Calu3 (cell line): ENCODE data around the gene GAS7. TPM values are rescaled to one million over a fixed set of nuclear protein-coding genes. Genes with fewer than 3 reads are reported as not detected.

Experiments
- Bru-seq: library from RNA; stranded (reverse); fragments of 400-500 nt; gene quantifications from one replicate; lab custom pipeline; 2021; lab: Mats Ljungman, UMichigan
- BruChase-seq, 2 experiments: library from RNA; stranded (reverse); fragments of 400-500 nt; gene quantifications; one replicate each; lab custom pipeline; 2021; lab: Mats Ljungman, UMichigan
- BruUV-seq: library from RNA; stranded (reverse); fragments of 400-500 nt; replicated peaks from 2 replicates; lab custom pipeline; 2021; lab: Mats Ljungman, UMichigan
- CTCF ChIA-PET: fragments of 300-600 bp; sonication (Branson Sonifier 250); formaldehyde crosslinking; loops from one replicate; lab custom pipeline; 2022; ENCODE audit warnings: antibody characterized with exemption; lab: Charles Lee
- DNase-seq: peaks from one replicate; pipeline ENCODE4 v3.0.0; 2022
- H3K27ac Mint-ChIP-seq: one replicate; pipeline ENCODE4 v1.8.0; 2022; ENCODE audit warnings: mixed read lengths; ENCODE audit not compliant: unreplicated experiment
- H3K27me3 Mint-ChIP-seq: one replicate; pipeline ENCODE4 v1.8.0; 2022; ENCODE audit warnings: mixed read lengths; ENCODE audit not compliant: unreplicated experiment
- H3K36me3 Mint-ChIP-seq: one replicate; pipeline ENCODE4 v1.8.0; 2022; ENCODE audit warnings: mild to moderate bottlenecking, moderate library complexity, mixed read lengths; ENCODE audit not compliant: insufficient read depth, unreplicated experiment
- H3K4me1 Mint-ChIP-seq: one replicate; pipeline ENCODE4 v1.8.0; 2022; ENCODE audit warnings: mild to moderate bottlenecking, low read depth, mixed read lengths; ENCODE audit not compliant: unreplicated experiment
- H3K4me3 Mint-ChIP-seq: one replicate; pipeline ENCODE4 v1.8.0; 2022; ENCODE audit warnings: mild to moderate bottlenecking, low read depth, moderate library complexity, mixed read lengths; ENCODE audit not compliant: unreplicated experiment
- H3K9me3 Mint-ChIP-seq: one replicate; pipeline ENCODE4 v1.8.0; 2022; ENCODE audit warnings: low read depth, mixed read lengths; ENCODE audit not compliant: unreplicated experiment
- intact Hi-C: fragments of 100-400 bp; cut with micrococcal nuclease; formaldehyde crosslinking; loops from one replicate; pipeline ENCODE4 v1.10.0; 2022; ENCODE audit not compliant: unreplicated experiment
- long read RNA-seq: library from polyadenylated mRNA; stranded (forward); transcript quantifications from one replicate; pipeline ENCODE4 v2.0.0, GENCODE V29; 2022
- total RNA-seq: library from RNA; stranded (reverse); gene quantifications from 2 replicates; pipeline ENCODE4 v1.2.3, GENCODE V29; 2022
- TF ChIP-seq, protein P1 (sequence below): fragments of 200-600 bp; IDR thresholded peaks from one replicate; pipeline ENCODE4 v1.8.0; 2022; ENCODE audit warnings: antibody characterized with exemption; ENCODE audit not compliant: unreplicated experiment

Gene GAS7
- total RNA-seq (0.42 and 0.59 TPM in 2 replicates), Bru-seq, nascent RNA (percentile 13 among the genes with signal in this experiment), BruChase-seq, experiment 1, labeled RNA remaining after a 6-hour chase (percentile 13 among the genes with signal in this experiment), BruChase-seq, experiment 2, labeled RNA remaining after a 2-hour chase (percentile 10 among the genes with signal in this experiment)
- long read RNA-seq, result 0 reads

GRCh38 chr17:10198509-10199249, at the start of gene GAS7:
TSS of gene GAS7 (minus strand) at chr17:10198606.
- no TSS peak for BruUV-seq
- Mint-ChIP-seq H3K27ac (no peak within 1 kb of the TSS), H3K36me3 (no peaks in the 10 kb centered on the region), H3K4me3 (no peak within 1 kb of the TSS), H3K27me3 (no peaks in the 10 kb centered on the region), H3K9me3 (no peaks in the 10 kb centered on the region), H3K4me1 (no peaks in the 10 kb centered on the region)
- intact Hi-C loops, result no loop called here
- peak; percentile 24 for DNase-seq
- CTCF ChIA-PET, result interaction anchor here (0.6 kb wide), 1 partner anchor 49 kb away, joined by 8 read pairs; no protein-coding TSS in a partner anchor
- TF ChIP-seq, protein P1, sequence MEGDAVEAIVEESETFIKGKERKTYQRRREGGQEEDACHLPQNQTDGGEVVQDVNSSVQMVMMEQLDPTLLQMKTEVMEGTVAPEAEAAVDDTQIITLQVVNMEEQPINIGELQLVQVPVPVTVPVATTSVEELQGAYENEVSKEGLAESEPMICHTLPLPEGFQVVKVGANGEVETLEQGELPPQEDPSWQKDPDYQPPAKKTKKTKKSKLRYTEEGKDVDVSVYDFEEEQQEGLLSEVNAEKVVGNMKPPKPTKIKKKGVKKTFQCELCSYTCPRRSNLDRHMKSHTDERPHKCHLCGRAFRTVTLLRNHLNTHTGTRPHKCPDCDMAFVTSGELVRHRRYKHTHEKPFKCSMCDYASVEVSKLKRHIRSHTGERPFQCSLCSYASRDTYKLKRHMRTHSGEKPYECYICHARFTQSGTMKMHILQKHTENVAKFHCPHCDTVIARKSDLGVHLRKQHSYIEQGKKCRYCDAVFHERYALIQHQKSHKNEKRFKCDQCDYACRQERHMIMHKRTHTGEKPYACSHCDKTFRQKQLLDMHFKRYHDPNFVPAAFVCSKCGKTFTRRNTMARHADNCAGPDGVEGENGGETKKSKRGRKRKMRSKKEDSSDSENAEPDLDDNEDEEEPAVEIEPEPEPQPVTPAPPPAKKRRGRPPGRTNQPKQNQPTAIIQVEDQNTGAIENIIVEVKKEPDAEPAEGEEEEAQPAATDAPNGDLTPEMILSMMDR, result no peak

DNA sequence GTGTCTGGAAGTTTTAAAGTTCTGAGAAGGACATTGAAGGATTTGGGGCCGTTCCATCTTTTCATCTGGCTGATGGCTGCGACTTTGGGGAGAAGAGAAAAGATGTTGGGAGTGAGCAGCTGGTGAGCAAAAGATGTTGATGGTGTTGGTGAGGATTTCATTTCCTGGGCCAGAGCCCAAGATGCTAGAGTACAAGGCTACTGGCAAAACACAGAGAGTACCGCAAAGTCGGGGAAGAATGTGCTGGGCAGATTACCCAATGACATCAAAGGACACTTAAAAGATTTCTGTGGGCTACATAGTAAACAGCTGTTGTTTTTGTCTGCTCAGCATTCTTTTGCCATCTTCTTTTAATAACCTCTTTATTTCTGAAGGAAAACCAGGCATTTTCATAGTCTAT, 49.4 kb upstream of the GAS7 start:
- TF ChIP-seq, protein P1, result no peak
- no peak for DNase-seq
- Mint-ChIP-seq H3K27me3 (no peaks in the 10 kb centered on the region), H3K9me3 (peaks cover 3% of the 10 kb centered on the region), H3K4me1 (no peaks in the 10 kb centered on the region), H3K27ac (no peak overlapping the region), H3K4me3 (no peak overlapping the region), H3K36me3 (no peaks in the 10 kb centered on the region)
- CTCF ChIA-PET, result interaction anchor here (0.6 kb wide), 1 partner anchor 50 kb away, joined by 8 read pairs; the partner anchor contains the start of gene GAS7
- intact Hi-C loops, result no loop called here
- no TSS peak for BruUV-seq

GRCh38 chr17:10243883-10244844, 45.8 kb upstream of the GAS7 start:
- BruUV-seq, result no TSS peak
- H3K9me3 Mint-ChIP-seq, result peaks cover 2% of the 10 kb centered on the region
- no peaks in the 10 kb centered on the region for H3K27me3 Mint-ChIP-seq
- CTCF ChIA-PET, result no interaction called here
- TF ChIP-seq, protein P1, result no peak
- intact Hi-C loops, result no loop called here
- H3K36me3 Mint-ChIP-seq, result no peaks in the 10 kb centered on the region
- no peak overlapping the region for H3K4me3 Mint-ChIP-seq
- no peaks in the 10 kb centered on the region for H3K4me1 Mint-ChIP-seq
- H3K27ac Mint-ChIP-seq, result no peak overlapping the region
- DNase-seq, result no peak

DNA sequence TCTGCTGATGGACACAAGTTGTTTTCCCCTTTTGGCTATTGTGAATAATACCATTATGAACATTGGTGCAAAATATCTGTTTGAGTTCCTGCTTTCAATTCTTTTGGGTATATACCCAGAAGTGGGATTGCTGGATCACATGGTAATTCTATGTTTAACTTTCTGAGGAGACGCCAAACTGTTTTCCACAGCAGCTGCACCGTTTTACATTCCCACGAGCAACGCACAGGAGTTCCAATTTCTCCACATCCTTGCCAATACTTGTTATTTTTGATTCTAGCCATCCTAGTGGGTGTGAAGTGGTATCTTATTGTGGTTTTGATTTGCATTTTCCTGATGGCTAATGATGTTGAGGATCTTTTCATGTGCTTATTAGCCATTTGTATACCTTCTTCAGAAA, 43.4 kb upstream of the GAS7 start:
- no TSS peak for BruUV-seq
- intact Hi-C loops, result no loop called here
- no peak overlapping the region for H3K27ac Mint-ChIP-seq
- TF ChIP-seq, protein P1, result no peak
- no peak for DNase-seq
- CTCF ChIA-PET, result no interaction called here
- H3K9me3 Mint-ChIP-seq, result peaks cover 5% of the 10 kb centered on the region
- no peaks in the 10 kb centered on the region for H3K27me3 Mint-ChIP-seq
- H3K36me3 Mint-ChIP-seq, result no peaks in the 10 kb centered on the region
- no peak overlapping the region for H3K4me3 Mint-ChIP-seq
- no peaks in the 10 kb centered on the region for H3K4me1 Mint-ChIP-seq
